Stimulated activated CD8-positive, alpha-beta memory T cell treated with anti-CD3 and anti-CD28 coated beads, Interleukin-7, amount 100 ng/mL, for 4 hours (primary cell): ENCODE data around the gene TMEM273.

Experiments
- DNase-seq, 2 donors: peaks; one replicate each; pipeline ENCODE4 v3.0.0-alpha.2; 2020; ENCODE audit warnings: low read depth in 2 of 2

The TMEM273 gene, protein sequence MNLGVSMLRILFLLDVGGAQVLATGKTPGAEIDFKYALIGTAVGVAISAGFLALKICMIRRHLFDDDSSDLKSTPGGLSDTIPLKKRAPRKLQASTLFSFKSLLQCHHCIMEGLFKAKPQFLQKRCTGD

DNA sequence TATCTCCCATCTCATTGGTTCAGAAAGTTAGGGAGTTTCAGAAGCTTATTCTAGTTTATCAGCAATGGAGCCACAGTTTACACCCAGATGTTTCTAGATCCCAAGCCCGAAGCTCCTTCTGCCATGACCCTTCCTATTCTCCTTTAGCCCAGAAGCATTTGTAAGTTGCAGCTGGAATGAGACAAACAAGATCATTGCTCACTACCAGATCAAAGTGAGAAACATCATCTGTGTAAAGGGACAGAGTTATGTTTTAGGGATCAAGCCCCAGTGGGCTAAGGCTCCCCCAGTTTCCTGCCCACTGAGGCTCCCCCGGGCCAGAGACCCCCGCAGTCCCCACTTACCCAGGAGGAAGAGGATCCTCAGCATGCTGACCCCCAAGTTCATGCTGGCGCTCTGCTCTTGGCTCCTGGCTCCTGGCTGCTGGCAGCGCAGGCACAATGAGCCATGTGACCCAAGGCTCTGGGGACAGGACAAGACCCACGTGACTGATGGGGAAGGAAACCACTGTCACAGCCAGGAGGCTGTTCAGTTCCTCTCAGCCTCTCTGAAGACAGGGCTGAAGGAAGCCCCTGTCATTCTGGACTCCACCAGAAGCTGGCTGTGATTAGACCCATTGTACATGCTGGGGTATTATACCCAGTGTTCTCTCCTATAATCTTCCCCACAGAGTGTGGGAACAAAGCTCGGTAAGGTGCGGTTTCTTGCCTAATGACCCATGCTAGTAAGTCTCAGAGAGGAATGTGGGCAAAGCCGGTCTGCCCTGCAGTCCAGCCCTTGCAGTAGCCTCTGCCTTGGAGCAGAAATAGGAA, at the start of gene TMEM273:
Gene TMEM273 (minus strand): TSS at position 442 of the 812 bp plus-strand sequence. CDS start 55 bp downstream, at position 387.
- no peak for DNase-seq

- DNase-seq, result no peak
Observed at GRCh38 chr10:49237985-49238384, 49.8 kb upstream of the TMEM273 start.

GRCh38 chr10:49235392-49235791, 47.2 kb upstream of the TMEM273 start:
- no peak for DNase-seq

GRCh38 chr10:49231086-49231820, 43.1 kb upstream of the TMEM273 start:
- DNase-seq, result no peak

- no peak for DNase-seq
Observed at GRCh38 chr10:49230004-49230403, 41.8 kb upstream of the TMEM273 start.

DNA sequence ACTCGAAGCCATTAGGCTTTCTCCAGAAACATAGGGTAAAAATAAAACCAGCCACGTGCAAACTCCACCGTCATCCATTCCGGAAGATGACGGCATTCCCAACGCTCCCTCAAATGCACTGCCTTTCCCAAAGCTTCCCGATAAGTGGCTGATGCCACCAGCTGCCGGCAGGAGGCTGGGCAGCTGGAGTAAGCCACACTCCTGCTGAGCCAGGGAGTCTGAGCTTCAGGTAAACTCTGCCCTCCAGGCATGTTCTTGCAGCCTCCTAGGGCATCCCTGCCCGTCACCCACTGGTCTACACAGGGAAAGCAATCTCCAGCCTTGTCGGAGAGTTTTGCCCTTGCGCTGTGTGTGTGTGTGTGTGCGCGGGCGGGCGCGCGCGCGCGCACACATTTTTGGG, 40.5 kb upstream of the TMEM273 start:
- no peak for DNase-seq

DNA sequence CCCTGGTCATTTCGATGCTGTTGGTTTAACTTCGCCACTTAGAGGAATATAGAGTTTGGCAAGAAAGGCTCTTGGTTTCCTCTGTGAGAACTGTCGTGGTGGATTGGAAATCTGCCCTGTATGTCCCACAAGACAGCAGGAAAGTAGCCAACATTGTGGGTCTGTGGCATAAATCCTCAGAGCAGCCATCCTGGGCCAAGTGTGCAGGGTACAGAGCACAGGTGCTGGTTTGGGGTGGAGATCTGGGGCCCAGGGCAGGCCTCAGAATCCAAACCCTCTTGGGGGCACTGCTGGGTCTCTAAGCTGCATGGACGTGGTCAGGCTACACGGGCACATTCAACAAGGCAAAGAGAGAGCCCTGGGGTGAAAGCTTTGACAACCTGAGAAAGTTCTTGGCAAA, 39.2 kb upstream of the TMEM273 start:
- no peak for DNase-seq

DNA sequence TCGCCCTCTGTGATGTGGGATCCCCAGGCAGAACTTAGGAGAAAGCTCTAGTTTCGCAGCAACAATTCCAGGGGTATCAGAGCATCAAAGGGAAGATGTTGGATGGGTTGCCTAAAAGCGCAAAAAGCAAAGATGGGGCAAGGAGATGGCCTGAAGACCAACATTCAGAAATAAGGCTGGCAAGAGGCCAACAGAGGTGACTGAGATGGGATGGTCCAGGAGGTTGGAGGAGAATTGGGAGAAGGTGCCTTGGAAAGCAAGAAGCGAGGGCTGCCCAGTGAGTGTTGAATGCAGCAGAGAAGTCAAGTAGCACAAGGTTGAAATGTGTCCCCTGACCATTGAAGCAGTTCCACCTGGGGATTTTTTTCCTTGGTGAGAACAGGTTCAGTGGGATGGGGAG, 38.4 kb upstream of the TMEM273 start:
- no peak for DNase-seq

DNA sequence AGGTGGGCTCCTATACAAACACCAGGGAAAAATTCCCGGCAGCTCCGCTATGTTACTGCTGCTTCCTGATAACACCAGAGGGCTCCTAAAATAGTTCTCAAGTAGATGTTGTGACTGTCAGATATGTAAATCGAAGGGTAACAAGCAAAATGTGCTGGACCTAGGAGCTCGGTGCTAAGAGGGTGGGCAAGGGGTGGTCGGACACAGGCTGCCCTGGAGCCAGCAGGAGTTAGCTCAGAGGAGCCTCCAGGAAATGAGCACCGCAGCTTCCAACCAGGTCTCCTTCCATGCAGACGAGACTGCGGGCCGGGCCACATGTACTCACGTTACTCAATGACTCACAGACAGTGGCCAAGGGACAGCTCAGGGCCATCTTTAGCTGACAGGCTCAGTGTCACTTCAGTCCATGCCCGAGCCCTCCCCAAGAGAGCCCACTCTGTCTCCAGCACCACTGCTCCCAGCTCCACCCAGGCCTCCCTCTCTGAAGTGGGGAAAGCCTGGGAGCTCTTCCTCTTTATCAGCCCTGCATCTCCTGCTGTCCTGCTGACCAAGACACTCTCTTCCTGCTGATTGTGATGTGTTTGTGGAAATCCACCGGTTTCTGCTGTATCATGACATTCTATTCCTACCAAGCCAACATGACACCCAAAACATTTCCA, 37.2 kb upstream of the TMEM273 start:
- DNase-seq, result no peak

GRCh38 chr10:49223205-49223604, 35.0 kb upstream of the TMEM273 start:
- no peak for DNase-seq

DNA sequence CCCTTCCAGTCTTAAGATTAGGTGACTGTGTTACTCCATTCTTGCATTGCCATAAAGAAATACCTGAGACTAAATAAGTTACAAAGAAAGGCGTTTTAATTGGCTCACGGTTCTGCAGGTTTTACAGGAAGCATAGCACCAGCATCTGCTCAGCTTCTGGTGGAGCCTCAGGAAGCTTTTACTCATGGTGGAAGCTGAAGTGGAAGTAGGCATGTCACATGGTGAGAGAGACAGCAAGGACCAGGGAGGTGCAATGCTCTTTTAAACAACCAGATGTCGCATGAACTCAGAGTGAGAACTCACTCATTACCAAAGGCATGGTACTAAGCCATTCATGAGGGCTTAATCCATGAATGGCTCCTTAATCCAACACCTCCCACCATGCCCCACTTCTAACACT, 34.0 kb upstream of the TMEM273 start:
- DNase-seq, result no peak

DNA sequence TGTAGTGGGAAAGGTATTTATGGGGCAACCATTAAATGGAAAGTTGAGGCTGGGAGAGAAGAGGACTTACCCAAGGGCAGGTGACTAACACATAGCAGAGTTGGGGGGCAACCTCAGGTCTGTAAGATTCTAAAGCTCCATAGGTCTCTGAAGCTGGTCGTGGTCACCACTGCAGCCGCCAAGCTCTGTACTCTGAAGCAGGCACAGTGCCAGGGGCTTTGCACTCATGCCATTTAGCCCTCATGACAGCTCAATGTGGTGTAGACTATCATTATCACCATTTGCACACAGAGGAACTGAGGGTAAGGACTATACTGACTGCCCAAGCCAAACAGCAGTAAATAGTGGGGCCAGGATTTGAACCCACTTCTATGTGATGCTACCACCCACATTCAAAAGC, 32.5 kb upstream of the TMEM273 start:
- no peak for DNase-seq

DNA sequence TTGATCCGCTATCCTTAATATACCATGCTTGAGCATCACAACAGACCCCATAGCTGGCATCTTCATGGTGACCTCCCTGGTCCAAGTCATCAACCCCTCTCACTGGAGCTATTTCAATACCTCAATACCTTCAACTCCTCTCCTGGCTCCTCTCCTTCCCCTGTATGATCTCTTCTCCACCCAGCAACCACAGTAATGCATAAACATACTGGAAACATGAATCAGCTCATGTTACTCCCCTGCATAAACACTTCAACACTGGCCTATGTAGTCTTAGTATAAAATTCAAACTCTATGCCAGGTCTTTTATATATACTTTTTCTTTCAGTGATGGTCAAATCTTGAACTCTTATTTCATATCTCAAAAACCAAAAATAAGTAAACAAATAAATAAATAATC, 31.8 kb upstream of the TMEM273 start:
- DNase-seq, result no peak

DNA sequence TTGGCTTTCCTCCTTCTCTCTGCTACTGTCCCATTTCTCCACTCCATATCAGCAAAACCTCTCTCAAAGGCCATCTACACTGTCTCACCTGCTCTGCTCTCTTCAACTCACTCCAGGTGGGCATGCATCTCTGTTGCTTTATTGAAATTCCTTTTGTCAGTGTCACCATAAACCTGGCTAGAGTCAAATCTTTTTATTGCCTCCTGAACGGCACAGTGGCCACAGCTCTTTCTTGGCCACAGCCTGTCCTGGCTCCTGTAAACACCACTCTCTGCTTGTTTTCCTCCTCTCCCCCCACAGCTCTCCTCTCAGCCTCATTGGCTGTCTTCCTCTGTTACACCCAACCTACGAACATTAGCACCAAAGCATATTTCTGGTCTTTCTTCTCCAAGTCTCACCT, 31.1 kb upstream of the TMEM273 start:
- DNase-seq, result no peak

GRCh38 chr10:49218480-49218879, 30.3 kb upstream of the TMEM273 start:
- no peak for DNase-seq

GRCh38 chr10:49217645-49218044, 29.5 kb upstream of the TMEM273 start:
- DNase-seq, result no peak

- DNase-seq, result no peak
Observed at GRCh38 chr10:49213211-49213610, 25.0 kb upstream of the TMEM273 start.

- no peak for DNase-seq
Observed at GRCh38 chr10:49212783-49213182, 24.6 kb upstream of the TMEM273 start.

GRCh38 chr10:49212076-49212475, 23.9 kb upstream of the TMEM273 start:
- DNase-seq, result no peak

DNA sequence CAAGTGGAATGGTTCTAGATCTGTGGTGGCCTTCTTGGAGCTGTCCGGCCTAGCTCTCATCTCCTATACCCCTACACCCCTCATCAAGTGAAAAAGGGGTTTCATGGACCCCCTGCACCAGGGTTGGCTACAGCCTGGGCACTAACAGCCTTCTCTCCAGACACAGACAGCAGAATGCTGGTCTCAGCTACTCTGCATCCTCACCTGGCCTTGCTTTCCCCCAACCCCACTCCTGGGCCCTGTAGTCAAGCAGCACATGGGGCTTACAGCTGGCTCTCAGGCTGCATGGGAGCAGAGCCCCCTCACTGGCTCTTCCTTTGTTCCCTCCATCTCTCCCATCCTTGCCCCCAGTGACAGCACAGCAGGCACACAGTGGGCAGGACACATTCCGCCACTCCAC, 20.8 kb upstream of the TMEM273 start:
- no peak for DNase-seq

DNA sequence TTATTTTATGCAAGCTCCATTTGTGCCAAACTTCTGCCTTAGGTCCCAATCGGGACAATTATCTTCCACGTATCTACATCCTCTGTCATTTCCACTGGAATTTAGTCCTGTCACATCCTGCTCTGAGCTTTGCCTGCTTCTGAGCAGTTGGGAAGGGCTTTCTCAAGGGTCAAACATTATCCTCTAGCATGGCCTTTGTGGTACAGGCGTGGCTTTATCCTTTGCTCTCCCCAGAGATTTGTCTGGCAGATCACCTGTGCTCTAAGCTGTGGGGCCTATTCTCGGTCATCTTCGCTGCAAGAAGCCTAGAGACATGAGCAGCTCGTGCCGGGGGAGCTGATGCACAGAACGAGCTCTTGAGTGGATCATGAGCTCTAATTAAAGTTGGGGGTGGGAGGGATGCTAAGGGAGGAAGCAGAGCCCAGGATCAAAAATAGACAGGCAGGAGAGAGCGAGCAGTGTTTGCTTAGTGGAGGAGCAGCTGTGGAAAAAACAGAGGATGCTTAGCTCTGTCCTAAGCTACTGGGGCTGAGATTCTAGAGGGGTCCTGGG, 19.8 kb upstream of the TMEM273 start:
- DNase-seq, result no peak

GRCh38 chr10:49207113-49207512, 18.9 kb upstream of the TMEM273 start:
- DNase-seq, result no peak
